ENCODE results near the gene IKBKG. TPM values are rescaled to one million over a fixed set of nuclear protein-coding genes. Genes with fewer than 3 reads are reported as not detected.

The IKBKG gene
- total RNA-seq, 1 donor from 2014 or later, result 6.8 TPM

Small RNA genes within 50 kb of the gene (small RNA-seq; reads per million reads assigned to genes)
- not detected for gene AC244090.1

Other genes starting within 250 kb of the IKBKG start
- gene FLNA, start 173.0 kb upstream of the IKBKG start, total RNA-seq, result 331 TPM
- gene EMD, start 168.3 kb upstream of the IKBKG start, total RNA-seq, result 10.4 TPM
- 4,963 TPM for gene RPL10, start 149.2 kb upstream of the IKBKG start, total RNA-seq
- 47.0 TPM for gene DNASE1L1, start 138.4 kb upstream of the IKBKG start, total RNA-seq
- gene TAFAZZIN, start 136.1 kb upstream of the IKBKG start, total RNA-seq, result 7.3 TPM
- gene ATP6AP1, start 118.9 kb upstream of the IKBKG start, total RNA-seq, result 24.5 TPM
- gene GDI1, start 110.5 kb upstream of the IKBKG start, total RNA-seq, result 35.5 TPM
- gene FAM50A, start 103.5 kb upstream of the IKBKG start, total RNA-seq, result 16.7 TPM
- 9.9 TPM for gene PLXNA3, start 89.3 kb upstream of the IKBKG start, total RNA-seq
- gene LAGE3, start 68.3 kb upstream of the IKBKG start, total RNA-seq, result 12.0 TPM
- gene UBL4A, start 61.0 kb upstream of the IKBKG start, total RNA-seq, result 35.0 TPM
- gene SLC10A3, start 57.0 kb upstream of the IKBKG start, total RNA-seq, result 3.1 TPM
- 15.7 TPM for gene FAM3A, start 31.4 kb upstream of the IKBKG start, total RNA-seq
- gene G6PD, start 774 bp upstream of the IKBKG start, total RNA-seq, result 10.4 TPM
- gene CTAG1A, start 37.5 kb downstream of the IKBKG start, total RNA-seq, result not detected
- not detected for gene CTAG1B, start 71.7 kb downstream of the IKBKG start, total RNA-seq
- not detected for gene CTAG2, start 106.0 kb downstream of the IKBKG start, total RNA-seq
- 5.7 TPM for gene GAB3, start 203.5 kb downstream of the IKBKG start, total RNA-seq
- gene DKC1, start 215.2 kb downstream of the IKBKG start, total RNA-seq, result 18.3 TPM

Data from skeletal muscle tissue (tissue), 2 donors.